Activated T-cell treated with anti-CD3 and anti-CD28 coated beads, Interleukin-2, amount 50 U/mL, for 72 hours (primary cell): Measurements from ENCODE around the gene TRIM66. TPM values are rescaled to one million over a fixed set of nuclear protein-coding genes. Genes with fewer than 3 reads are reported as not detected.

Experiments used
- ATAC-seq, 2 donors: fragments of 150-1000 bp; cut with Tn5 transposase; replicated peaks in 1 of 2; 2 replicates each; pipeline ENCODE4 v1.10.0; 2021; ENCODE audit warnings: moderate library complexity in 2 of 2, mild to moderate bottlenecking in 1 of 2
- DNase-seq, 2 donors: peaks; one replicate each; pipeline ENCODE4 v3.0.0; 2021 to 2022; ENCODE audit warnings: mixed read lengths in 1 of 2
- H3K27ac Mint-ChIP-seq: one replicate; pipeline ENCODE4 v1.8.0; 2022; ENCODE audit warnings: mild to moderate bottlenecking, moderate library complexity, mixed read lengths
- H3K27me3 Mint-ChIP-seq: one replicate; pipeline ENCODE4 v1.8.0; 2022; ENCODE audit warnings: low read depth, mixed read lengths
- H3K36me3 Mint-ChIP-seq, 2 donors: one replicate each; pipeline ENCODE4 v1.8.0; 2022; ENCODE audit warnings: mixed read lengths in 2 of 2, mild to moderate bottlenecking in 1 of 2; ENCODE audit not compliant: insufficient read depth in 2 of 2
- H3K4me1 Mint-ChIP-seq: one replicate; pipeline ENCODE4 v1.8.0; 2022; ENCODE audit warnings: low read depth, mixed read lengths
- H3K4me3 Mint-ChIP-seq, 2 donors: one replicate each; pipeline ENCODE4 v1.8.0; 2022; ENCODE audit warnings: mild to moderate bottlenecking in 2 of 2, mixed read lengths in 2 of 2, moderate library complexity in 2 of 2
- H3K9me3 Mint-ChIP-seq, 2 donors: one replicate each; pipeline ENCODE4 v1.8.0; 2022; ENCODE audit warnings: mixed read lengths in 2 of 2
- total RNA-seq, 2 donors: library from RNA; stranded (reverse); gene quantifications; one replicate each; pipeline ENCODE4 v1.2.3, GENCODE V29; 2022

Gene TRIM66
- total RNA-seq, 2 donors from 2014 or later = 26.4 to 30.2 TPM

DNA sequence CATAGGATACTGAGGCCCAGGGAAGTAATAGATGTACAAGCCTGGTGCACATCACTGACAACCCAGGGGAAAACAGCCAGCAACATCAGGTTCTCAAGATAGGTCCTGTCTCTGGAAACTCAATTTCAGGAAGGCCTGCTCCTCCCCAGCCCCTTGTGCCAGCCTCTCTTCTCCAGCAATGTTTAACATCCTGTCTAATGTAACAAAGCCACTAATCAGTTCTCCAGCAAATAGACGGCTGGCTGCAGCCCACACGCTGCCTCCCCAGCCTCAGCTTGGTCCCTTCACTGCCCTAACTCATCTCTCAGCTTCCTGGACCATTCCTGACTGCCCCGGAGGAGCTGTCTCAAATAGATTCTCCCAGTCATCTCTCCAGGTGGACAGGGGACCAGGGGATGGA, 37.9 kb upstream of the TRIM66 start:
- H3K9me3 Mint-ChIP-seq = no peaks in the 10 kb centered on the region
- no peak overlapping the region for H3K27ac Mint-ChIP-seq
- H3K4me1 Mint-ChIP-seq = peaks cover 7% of the 10 kb centered on the region
- H3K4me3 Mint-ChIP-seq = no peak overlapping the region
- ATAC-seq = no peak
- no peaks in the 10 kb centered on the region for H3K36me3 Mint-ChIP-seq
- H3K27me3 Mint-ChIP-seq = no peaks in the 10 kb centered on the region
- DNase-seq = no peak

DNA sequence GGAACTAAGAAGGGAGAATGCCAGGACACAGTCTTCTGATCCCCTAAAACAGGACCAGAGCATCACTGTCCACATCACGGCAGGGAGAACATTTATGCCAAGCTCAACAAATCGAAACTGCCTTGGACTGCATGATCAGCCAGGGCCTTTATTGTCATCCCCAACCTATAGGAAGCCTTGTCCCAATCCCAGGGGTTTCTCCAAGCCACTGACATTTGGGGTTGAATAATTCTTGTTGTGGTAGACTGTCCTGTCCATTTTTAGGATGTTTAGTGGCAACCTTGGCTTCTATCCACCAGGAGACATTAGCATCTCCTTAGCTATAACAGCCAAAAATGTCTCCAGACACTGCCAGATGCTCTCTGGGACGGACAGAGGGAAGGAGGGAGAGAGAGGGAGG, 37.3 kb upstream of the TRIM66 start:
- Mint-ChIP-seq H3K27me3 (no peaks in the 10 kb centered on the region), H3K36me3 (no peaks in the 10 kb centered on the region), H3K9me3 (no peaks in the 10 kb centered on the region), H3K4me1 (peaks cover 7% of the 10 kb centered on the region), H3K27ac (no peak overlapping the region), H3K4me3 (no peak overlapping the region)
- DNase-seq = no peak
- ATAC-seq = no peak

DNA sequence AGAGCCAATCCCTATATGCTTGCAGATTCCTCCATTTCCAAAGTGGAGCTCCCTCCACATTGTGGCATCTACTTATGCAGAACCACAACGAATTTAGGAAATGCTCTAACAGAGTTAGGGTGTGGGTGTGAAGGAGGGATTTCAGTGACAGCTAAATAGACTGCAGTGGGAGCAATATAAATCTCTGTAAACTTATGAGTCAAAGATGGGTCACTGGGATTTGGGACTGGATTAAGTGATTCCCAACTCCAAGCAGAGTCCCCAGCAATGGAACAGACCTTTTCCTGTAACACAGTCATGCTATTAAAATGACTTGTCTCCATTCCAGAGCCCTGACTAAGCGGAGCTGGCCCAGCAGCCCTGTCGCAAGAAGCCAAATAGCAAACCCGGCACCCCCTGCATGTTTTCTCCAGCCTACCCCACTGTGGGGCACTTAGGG, 36.8 kb upstream of the TRIM66 start:
- H3K27me3 Mint-ChIP-seq = no peaks in the 10 kb centered on the region
- peaks cover 7% of the 10 kb centered on the region for H3K4me1 Mint-ChIP-seq
- no peak for DNase-seq
- H3K27ac Mint-ChIP-seq = no peak overlapping the region
- no peaks in the 10 kb centered on the region for H3K36me3 Mint-ChIP-seq
- no peak for ATAC-seq
- no peaks in the 10 kb centered on the region for H3K9me3 Mint-ChIP-seq
- H3K4me3 Mint-ChIP-seq = no peak overlapping the region

DNA sequence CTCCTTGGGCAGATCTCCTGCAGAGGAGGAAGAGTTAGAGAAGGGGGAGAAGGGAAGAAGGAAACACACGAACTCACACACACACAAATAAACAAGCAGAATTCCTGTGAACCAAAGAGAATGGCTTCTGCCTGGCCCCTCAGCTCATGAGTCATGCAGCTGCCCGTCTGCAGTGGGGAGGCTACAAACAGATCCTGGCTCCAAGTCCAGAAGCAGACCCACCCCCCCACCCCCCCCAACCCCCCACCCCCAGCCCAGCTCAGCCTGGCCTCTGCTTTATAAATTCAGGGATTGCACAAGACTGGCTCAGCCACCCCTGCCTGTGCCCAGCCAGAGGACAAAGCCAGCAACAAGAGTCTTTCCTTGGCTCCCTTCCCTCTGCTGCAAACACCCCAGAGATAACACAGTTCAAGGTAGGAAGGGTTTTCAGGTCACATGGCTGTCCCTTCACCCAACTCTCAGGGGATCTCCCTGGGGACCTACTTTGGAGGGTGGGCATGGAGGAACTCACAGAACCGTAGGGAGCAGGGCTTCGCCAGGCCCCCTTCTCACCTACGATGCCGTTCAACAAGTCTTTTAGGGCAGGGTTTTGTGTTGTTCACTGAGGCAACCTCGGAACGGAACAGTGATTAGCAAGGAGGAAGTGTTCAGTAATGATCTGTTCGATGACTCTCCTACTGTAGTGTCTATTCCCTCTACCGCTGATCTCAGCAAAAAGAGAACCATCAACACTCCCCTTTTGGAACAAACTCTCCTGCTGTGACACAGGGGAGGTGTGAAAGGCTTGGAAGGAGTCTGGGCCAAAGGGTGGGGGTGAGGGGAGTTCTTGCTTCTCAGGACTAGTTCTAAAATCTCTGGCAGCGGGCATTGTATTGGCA, 35.6 kb upstream of the TRIM66 start:
- Mint-ChIP-seq H3K4me1 (peaks cover 7% of the 10 kb centered on the region), H3K27me3 (no peaks in the 10 kb centered on the region), H3K36me3 (no peaks in the 10 kb centered on the region), H3K27ac (no peak overlapping the region), H3K4me3 (no peak overlapping the region), H3K9me3 (no peaks in the 10 kb centered on the region)
- DNase-seq = no peak
- ATAC-seq = no peak

DNA sequence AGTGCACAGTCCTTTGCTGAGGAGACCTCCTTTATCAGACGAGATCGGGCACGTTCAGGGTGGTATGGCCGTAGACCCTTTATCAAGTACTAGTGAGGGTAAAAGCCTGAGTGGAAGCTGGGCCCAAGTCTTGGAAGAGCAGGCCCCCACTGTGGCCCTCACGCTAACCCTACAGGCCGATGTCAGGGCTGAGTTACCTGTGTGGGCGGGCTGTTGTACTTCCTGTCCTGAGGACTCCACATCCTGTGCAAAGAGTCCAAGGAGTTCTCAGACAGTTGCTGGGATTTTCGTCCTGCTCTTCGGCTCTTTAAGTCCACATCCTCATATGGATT, 35.0 kb upstream of the TRIM66 start:
- no peak overlapping the region for H3K27ac Mint-ChIP-seq
- H3K9me3 Mint-ChIP-seq = no peaks in the 10 kb centered on the region
- H3K36me3 Mint-ChIP-seq = no peaks in the 10 kb centered on the region
- DNase-seq (no peak), ATAC-seq (no peak)
- H3K27me3 Mint-ChIP-seq = no peaks in the 10 kb centered on the region
- no peak overlapping the region for H3K4me3 Mint-ChIP-seq
- H3K4me1 Mint-ChIP-seq = peaks cover 7% of the 10 kb centered on the region

DNA sequence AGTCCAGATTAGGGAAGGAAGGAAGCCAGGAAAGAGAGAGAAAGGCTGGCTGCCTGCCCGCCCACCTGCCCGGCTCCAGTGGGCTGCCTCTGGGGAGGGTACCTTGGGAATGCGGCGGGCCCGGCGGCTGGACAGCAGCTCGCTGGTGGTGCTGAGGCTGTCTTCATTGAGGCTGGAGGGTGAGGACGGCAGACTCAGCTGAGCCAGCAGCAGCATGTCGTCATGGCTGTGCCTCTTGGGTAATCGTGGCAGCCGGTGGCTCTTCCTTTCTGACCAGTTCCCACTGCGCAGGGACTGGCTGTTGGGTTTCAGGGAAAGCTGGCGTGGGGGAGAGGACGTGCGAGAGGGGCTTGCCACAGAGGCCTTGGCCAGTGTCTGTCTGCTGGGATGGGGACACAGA, 33.0 kb upstream of the TRIM66 start:
- DNase-seq = no peak
- Mint-ChIP-seq H3K4me1 (peaks cover 7% of the 10 kb centered on the region), H3K36me3 (no peaks in the 10 kb centered on the region), H3K4me3 (no peak overlapping the region), H3K27me3 (no peaks in the 10 kb centered on the region), H3K27ac (no peak overlapping the region), H3K9me3 (no peaks in the 10 kb centered on the region)
- no peak for ATAC-seq

DNA sequence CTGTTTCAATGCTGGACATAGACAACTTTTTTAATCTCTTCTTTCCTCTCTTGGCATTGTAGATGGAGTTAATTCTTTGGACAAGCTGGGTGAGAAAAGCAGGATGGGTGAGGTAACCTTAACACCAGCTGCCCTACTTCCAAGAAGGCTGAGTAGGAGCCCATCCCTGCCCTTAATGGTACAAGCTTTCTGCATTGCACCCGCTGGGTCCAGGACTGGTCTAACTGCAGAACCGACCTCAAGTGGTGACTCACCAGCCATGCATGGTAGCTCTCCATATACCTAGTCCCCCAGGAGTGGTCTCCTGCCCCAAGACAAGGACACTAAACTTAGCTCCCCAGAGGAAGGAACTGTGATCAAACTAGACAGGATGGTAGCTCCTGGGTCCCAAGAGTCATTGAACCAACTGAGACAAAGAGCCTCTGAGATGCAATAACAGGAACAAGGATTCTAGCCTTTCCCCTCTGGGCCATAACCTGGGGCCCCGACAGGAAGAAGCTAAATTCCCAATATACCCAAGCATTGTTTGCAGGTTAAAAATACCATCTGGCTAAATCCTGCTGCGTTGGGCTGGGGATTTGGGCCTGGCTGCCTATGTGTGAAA, 32.3 kb upstream of the TRIM66 start:
- H3K4me3 Mint-ChIP-seq = no peak overlapping the region
- H3K36me3 Mint-ChIP-seq = no peaks in the 10 kb centered on the region
- DNase-seq = no peak
- H3K9me3 Mint-ChIP-seq = no peaks in the 10 kb centered on the region
- peaks cover 7% of the 10 kb centered on the region for H3K4me1 Mint-ChIP-seq
- no peaks in the 10 kb centered on the region for H3K27me3 Mint-ChIP-seq
- ATAC-seq = no peak
- no peak overlapping the region for H3K27ac Mint-ChIP-seq

DNA sequence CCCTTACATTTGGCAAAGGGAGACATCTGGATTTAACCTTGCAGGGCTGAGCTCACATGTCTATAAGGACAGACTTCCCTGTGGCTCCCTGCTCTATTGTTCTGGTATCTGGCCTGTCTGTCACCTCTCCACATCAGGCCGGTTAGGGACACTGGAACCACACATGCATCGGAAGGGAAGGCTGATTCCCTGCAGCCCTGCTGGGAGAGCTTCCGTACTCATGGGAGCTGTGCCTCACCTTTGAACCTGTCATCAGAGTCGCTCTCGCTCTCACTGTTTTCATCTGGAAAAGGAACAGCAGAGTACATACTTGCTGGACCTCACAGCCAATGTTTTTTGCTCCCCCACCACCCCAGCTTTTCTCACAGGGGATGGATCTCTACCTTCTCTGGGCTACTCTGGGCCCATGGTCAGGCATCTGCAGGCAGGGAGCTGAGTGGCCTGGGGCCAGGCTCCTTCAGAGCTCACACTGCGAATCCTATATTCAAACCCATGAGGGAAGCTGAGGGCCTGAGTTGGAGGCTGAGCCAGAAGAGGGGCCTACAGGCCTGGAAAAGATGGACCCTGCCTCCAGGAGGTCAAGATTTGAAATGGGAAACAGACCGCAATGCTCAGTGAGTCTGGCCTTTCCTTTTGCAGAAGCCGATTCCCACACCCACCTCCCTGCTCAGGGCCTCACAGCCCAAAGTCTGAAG, 31.4 kb upstream of the TRIM66 start:
- ATAC-seq (no peak), DNase-seq (no peak)
- H3K27me3 Mint-ChIP-seq = no peaks in the 10 kb centered on the region
- no peak overlapping the region for H3K4me3 Mint-ChIP-seq
- H3K4me1 Mint-ChIP-seq = peaks cover 7% of the 10 kb centered on the region
- H3K9me3 Mint-ChIP-seq = no peaks in the 10 kb centered on the region
- H3K36me3 Mint-ChIP-seq = no peaks in the 10 kb centered on the region
- no peak overlapping the region for H3K27ac Mint-ChIP-seq

DNA sequence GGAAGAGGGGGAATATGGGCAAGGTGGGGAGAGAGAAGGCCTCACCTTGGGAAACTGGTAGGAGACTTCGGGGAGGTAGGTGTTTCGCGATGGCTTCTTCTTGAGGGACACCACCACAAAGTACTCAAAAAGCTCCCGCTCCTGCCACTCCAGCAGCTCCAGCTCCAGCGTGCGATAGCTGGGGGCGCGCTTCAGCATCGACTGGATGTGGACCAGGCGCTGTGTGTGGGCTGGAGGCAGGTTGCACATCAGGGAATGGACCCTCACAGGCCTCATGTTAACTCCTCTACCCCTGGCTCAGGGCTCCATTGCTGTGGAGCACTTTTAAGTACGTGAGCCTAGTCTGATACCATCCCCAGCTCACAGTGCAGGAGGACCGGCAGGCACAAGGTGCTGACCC, 30.0 kb upstream of the TRIM66 start:
- ATAC-seq = no peak
- DNase-seq = no peak
- no peak overlapping the region for H3K4me3 Mint-ChIP-seq
- no peaks in the 10 kb centered on the region for H3K27me3 Mint-ChIP-seq
- H3K27ac Mint-ChIP-seq = no peak overlapping the region
- H3K9me3 Mint-ChIP-seq = no peaks in the 10 kb centered on the region
- peaks cover 4% of the 10 kb centered on the region for H3K4me1 Mint-ChIP-seq
- H3K36me3 Mint-ChIP-seq = no peaks in the 10 kb centered on the region

DNA sequence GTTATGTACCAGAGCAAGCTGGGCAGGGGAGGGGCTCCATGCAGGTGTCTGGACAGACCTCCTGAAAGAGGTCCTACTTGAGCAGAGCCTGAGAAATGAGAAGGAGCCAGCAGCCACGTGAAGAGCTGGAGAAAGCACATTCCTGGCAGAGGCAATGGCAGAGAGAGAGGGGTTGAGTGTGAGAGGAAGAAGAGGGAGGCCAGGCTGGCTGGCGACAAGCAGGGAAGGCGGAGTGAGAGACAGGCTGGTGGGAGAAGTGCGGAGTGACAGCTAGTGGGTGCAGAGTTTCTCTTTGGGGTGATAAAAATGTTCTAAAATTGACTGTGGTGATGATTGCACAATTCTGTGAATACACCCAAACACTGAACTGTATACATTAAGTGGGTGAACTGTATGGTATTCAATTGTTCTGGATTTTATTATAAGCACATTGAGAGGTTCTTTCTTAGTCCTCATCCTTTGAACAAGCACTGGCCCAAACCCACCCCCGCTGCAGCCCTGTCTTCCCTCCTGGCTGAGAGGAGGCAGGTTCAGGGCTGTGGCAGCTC, 29.5 kb upstream of the TRIM66 start:
- Mint-ChIP-seq H3K4me1 (no peaks in the 10 kb centered on the region), H3K4me3 (no peak overlapping the region), H3K27ac (no peak overlapping the region), H3K27me3 (no peaks in the 10 kb centered on the region), H3K9me3 (no peaks in the 10 kb centered on the region), H3K36me3 (no peaks in the 10 kb centered on the region)
- no peak for ATAC-seq
- no peak for DNase-seq

DNA sequence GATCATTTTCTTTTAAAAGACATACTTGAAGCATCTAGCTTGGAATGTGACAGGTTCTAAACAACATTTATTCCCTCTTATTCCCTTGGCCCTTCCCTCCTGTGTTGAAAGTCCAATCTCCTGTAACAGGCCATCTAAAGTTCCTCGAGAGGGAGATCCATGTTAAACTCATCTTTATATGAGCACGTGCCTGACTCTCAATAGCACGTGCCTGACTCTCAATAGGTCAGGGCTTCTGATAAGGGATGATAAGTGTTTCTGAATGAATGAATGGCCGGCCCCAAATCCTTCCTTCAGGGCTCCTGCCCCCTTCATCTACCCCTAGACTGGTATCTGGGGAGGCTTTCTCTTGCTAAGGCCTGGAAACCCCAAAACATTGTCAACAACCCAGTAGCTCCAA, 27.3 kb upstream of the TRIM66 start:
- Mint-ChIP-seq H3K4me1 (no peaks in the 10 kb centered on the region), H3K4me3 (no peak overlapping the region), H3K9me3 (no peaks in the 10 kb centered on the region)

DNA sequence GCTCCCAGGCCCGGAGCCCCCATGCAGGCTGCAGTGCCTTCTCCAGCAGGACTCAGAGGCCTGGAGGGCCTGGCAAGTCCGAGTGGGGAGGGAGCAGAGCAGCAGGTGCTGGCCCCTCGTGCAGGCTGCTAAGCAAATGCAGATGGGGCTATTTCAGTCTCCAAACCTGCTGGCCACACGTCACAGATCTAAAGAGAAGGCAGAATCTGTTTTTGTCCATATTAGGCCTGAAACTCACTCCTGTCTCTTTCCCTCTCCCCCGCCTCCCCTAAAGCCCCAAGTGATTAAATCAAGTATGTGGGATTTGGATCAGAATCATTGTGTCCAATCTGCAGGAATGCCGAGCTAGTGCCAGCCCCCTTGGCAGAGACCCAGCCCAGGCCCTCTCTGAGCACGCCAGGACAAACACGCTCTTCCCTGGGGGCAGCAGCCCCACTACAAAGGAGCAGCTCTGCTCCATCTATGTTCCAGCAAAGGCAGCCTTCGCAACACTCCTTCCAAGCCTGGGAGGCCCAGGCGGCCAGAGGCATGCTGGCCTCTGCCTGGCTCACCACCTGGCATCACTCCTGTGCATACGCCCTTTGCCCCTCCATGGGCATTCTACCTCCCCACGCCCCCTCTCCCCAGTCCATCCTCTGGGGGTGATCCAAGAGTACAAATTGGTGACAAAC, 26.7 kb upstream of the TRIM66 start:
- Mint-ChIP-seq H3K36me3 (no peaks in the 10 kb centered on the region), H3K27ac (no peak overlapping the region), H3K4me3 (no peak overlapping the region), H3K4me1 (no peaks in the 10 kb centered on the region), H3K27me3 (peaks cover 9% of the 10 kb centered on the region), H3K9me3 (no peaks in the 10 kb centered on the region)
- no peak for DNase-seq
- no peak for ATAC-seq

More for the DNA sequence above, 27.3 kb upstream of the TRIM66 start:
- ATAC-seq (no peak), DNase-seq (no peak)
- no peaks in the 10 kb centered on the region for H3K36me3 Mint-ChIP-seq
- peaks cover 9% of the 10 kb centered on the region for H3K27me3 Mint-ChIP-seq
- H3K27ac Mint-ChIP-seq = no peak overlapping the region
